HG03575 (cell line): ENCODE data around the gene COL5A2.

Source experiments
- ATAC-seq: cut with Tn5 transposase; IDR thresholded peaks from one replicate; pipeline ENCODE4 v1.9.1; 2021; ENCODE audit not compliant: unreplicated experiment, insufficient number of reproducible peaks, low FRiP score; ENCODE audit errors: extremely low read depth

COL5A2 gene

DNA sequence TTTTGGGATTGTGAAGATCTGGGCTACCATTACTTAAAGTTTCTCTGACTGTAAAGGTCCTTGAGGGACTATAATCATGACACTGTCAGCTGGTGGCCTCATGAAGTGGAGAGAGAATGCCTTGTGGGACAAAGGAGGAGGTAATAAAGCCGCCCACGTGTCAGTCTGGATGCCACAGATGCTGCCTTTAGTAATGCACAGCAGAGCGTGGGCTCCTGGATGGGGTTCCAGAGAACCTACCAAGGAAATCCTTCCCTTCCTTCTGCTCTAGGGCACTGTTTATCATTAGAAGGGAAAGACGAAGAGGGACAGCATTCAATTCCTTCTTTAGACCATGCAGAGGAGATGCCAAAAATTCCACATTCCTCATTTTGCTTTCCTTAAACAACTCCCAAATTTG is 63.5 kb downstream of the COL5A2 start:
- ATAC-seq, result no peak

DNA sequence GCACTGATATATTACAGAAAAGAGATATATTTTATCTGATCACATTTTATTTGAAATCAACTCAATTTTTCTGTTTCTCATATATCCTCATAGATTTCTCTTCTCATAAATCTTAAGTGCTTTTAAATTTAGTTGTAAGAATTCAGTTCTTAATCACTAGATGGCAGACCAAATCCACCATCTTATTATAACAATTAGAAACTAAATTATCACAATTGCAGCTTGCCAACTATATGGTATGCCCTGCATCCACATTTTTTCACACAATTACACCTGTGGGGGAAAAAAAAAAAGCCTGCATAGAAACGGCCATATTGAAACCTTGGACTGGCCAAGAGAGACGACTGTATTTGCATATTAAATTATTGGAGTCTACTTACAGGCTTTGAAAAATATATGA is 64.4 kb downstream of the COL5A2 start:
- ATAC-seq, result no peak

DNA sequence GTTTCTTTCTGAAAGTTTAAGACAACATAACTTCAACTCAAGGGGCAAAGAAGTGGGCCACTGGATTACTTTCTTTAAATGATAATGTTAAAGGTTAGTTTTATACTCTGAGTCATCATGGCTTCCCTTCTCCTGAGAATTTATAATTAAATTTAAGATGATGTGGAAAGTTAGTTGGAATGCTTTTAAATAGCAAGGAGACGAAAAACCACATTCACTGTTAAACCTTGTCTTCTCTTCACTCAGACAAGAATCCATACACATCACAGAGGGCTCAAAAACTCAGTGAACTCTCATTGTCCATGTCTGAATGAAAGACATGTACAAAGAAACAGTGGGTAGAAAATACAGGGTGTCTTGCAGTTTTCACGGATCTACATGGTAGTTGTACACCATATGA is 65.6 kb downstream of the COL5A2 start:
- ATAC-seq, result no peak

GRCh38 chr2:189111063-189111715 is 68.4 kb downstream of the COL5A2 start:
- no peak for ATAC-seq

GRCh38 chr2:189109921-189110397 is 69.6 kb downstream of the COL5A2 start:
- ATAC-seq, result peak; percentile 94

GRCh38 chr2:189104934-189105333 is 74.6 kb downstream of the COL5A2 start:
- ATAC-seq, result no peak

DNA sequence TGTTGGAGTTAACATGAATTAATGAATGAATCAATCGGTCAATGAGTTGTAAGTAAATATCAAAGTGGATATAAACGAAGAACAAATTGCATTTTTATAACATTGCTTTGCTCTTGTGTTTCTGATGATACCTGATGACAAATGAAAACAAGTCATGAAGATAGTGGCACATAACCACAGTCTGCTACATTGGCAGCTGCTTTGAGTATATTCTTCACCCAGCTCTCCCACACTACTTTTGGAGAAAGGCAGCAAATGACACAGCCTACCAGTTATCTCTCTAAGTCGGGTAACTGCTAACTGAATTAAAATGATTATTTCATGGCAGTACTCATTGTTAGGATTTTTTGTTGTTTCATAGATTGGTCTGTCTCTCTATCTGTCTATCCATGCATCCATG is 76.8 kb downstream of the COL5A2 start:
- no peak for ATAC-seq

- ATAC-seq, result no peak
Observed at GRCh38 chr2:189097934-189098333, 81.6 kb downstream of the COL5A2 start.

DNA sequence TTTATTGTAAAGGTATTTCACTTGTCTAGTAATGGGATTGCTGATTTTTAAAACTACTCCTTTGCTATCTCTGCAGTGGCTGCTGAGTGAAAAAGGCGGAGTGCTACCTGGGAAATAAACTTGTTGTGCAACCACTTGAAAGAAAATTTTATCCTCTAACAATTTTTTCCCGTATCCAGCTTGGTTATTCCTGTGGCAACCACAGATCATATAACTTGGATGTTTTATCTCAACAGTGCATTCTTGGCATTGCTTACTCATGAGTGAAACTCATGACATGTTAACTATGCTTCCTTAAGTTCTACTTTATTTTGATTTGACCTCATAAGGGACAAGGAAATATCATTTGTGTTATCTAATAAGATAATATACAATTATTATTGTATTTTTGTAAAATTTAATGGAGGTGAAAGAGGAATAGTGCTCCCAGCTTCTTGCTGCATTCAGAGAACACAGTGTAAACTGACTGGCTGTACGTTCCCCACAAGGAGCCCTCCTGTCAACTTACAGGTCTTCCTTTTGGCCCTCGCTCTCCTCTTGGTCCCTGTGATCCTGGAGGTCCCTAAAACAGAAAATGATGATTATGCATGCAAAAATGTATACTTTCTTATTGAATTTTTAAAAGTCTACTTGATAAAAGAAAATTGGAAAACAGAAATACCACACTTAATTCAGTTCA is 82.7 kb downstream of the COL5A2 start:
- no peak for ATAC-seq

GRCh38 chr2:189095101-189095500 is 84.5 kb downstream of the COL5A2 start:
- ATAC-seq, result no peak

DNA sequence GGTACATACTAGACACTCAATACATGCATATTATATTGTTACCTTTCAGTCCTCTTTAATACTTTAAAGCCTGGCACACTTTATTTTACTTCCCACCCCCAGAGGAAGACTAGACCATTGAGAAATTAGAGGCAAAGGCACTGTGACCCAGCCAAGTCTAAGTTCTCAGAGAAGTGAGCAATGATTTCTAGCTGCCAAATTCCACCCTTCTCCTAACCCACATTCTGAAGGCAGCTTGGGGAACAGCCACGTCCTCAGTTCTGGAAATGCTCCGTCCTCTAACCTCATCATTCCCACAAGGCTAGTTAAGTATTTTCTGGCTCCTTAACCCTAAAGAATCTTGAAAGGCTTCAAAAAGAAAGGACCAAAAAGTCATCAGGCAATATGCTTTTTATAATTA is 86.6 kb downstream of the COL5A2 start:
- ATAC-seq, result no peak

- no peak for ATAC-seq
Observed at GRCh38 chr2:189091253-189091652, 88.3 kb downstream of the COL5A2 start.

- ATAC-seq, result no peak
Observed at GRCh38 chr2:189088591-189089205, 90.9 kb downstream of the COL5A2 start.

GRCh38 chr2:189086710-189087109 is 92.9 kb downstream of the COL5A2 start:
- ATAC-seq, result no peak

- ATAC-seq, result no peak
Observed at GRCh38 chr2:189086250-189086649, 93.3 kb downstream of the COL5A2 start.

- no peak for ATAC-seq
Observed at GRCh38 chr2:189083606-189084005, 96.0 kb downstream of the COL5A2 start.

DNA sequence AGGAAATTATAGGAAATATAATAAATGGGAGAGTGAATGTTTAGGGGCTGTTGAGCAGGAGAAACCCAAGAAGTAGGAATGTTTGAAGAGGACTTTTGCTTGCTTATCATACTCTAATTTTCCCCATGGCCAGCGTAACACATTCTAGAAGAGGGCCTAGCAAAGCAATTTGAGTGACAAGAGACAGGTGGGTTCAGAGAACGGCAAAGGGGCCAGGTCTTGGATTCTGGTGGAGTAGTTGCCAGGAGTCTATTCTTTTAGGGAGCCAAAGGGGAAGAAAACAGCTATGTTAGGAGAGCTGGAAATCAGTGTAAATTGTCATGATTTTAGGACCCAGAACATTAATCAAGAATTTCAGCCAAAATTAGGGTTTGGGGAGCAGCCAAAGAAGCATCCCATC is 96.5 kb downstream of the COL5A2 start:
- no peak for ATAC-seq

DNA sequence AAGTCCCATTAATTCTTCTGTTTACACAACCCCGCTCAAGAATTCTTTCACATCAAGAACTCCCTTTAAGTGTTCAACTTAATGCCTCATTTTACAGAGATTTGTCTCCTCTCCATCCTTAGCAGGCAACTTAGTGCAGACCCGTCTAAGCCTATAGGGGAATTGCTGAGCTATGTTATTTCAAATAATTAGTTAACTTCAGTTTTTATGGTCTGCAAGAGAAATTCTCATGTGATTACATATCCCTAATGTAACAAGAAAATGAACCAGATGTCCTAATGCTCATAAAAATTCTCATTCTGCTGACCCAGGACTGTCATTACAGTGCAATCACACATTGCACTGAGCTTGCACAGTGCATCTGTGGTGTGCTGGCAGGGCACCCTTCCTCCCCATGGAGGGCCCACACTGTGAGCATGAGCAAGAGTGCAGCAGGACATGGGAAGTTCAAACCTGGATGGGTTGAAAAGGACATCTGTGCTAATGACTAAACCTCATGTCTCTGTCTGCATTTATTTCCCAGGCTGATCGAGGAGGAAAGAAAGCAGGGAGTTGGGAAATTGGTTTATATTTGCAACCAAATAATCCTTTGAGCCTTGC is 97.1 kb downstream of the COL5A2 start:
- no peak for ATAC-seq

- ATAC-seq, result no peak
Observed at GRCh38 chr2:189076572-189076971, 103.0 kb downstream of the COL5A2 start.

DNA sequence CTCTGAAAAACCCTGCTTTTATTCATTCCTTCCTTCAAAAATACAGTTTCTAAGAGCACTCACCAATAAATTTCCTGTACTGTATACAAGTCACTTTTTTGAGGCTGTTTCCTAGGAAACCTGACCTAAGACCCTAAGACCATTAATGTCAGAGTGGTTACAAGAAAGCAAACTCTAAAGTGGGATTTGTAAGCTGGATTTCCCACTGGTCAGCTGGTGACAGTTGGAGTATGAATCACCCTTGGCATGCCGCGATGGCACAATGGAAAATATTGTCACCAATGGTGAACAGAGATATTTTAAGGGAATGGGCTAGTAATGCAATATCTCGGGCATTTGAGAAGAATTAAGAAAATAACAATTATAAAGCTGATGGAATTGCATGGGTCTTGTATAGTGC is 103.4 kb downstream of the COL5A2 start:
- ATAC-seq, result no peak
